Esophagus squamous epithelium (tissue), 5 donors: Measurements from ENCODE around the gene INPP5D. TPM values are rescaled to one million over a fixed set of nuclear protein-coding genes. Genes with fewer than 3 reads are reported as not detected.

Source experiments
- DNase-seq: peaks from one replicate; lab custom pipeline; 2025; lab: John Stamatoyannopoulos, UW
- H3K27ac ChIP-seq, 4 donors: fragments of 200-600 bp; sonication (generic); one replicate each; pipeline ENCODE4 v1.5.1; 2016 to 2019; ENCODE audit warnings: mild to moderate bottlenecking in 1 of 4
- H3K27me3 ChIP-seq, 4 donors: fragments of 200-600 bp; sonication (generic); 1 replicate in 3 of 4; 2 replicates in 1 of 4; pipeline versions ENCODE4 v1.5.1 to v1.6.0; 2017 to 2021; ENCODE audit warnings: antibody characterized with exemption in 1 of 4
- H3K36me3 ChIP-seq, 3 donors: fragments of 200-600 bp; sonication (generic); one replicate each; pipeline ENCODE4 v1.5.1; 2016 to 2019
- H3K4me1 ChIP-seq, 3 donors: fragments of 200-600 bp; sonication (generic); one replicate each; pipeline ENCODE4 v1.5.1; 2017 to 2019
- H3K4me3 ChIP-seq, 4 donors: fragments of 200-600 bp; sonication (generic); 1 replicate in 3 of 4; 2 replicates in 1 of 4; pipeline ENCODE4 v1.5.1; 2016 to 2019; ENCODE audit warnings: mild to moderate bottlenecking in 2 of 4, moderate library complexity in 1 of 4
- H3K9me3 ChIP-seq, 3 donors: fragments of 200-600 bp; sonication (generic); one replicate each; pipeline ENCODE4 v1.5.1; 2016 to 2019
- CTCF ChIP-seq, 6 experiments: fragments of 450-650 bp in 4 of 6; fragments of 200-600 bp in 2 of 6; sonication (generic) in 2 of 6; IDR thresholded peaks; one replicate each; pipeline ENCODE4 v1.5.1; 2016 to 2019; ENCODE audit warnings: antibody characterized with exemption in 6 of 6, mild to moderate bottlenecking in 4 of 6, moderate library complexity in 4 of 6
- POLR2A ChIP-seq, 4 donors: fragments of 450-650 bp; IDR thresholded peaks; one replicate each; pipeline ENCODE4 v1.6.1; 2017; ENCODE audit warnings: antibody characterized with exemption in 4 of 4, mild to moderate bottlenecking in 4 of 4, moderate library complexity in 3 of 4
- WGBS, 2 donors: methylation state at CpG; one replicate each; pipeline ENCODE4 v1.1.5; 2018; 5-methylcytosine and 5-hydroxymethylcytosine counted together
- intact Hi-C: fragments of 100-400 bp; cut with DNase I; formaldehyde crosslinking; loops from one replicate; pipeline ENCODE4 v1.15.0; 2022
- total RNA-seq, 4 donors: library from RNA; depleted of rRNA; stranded (reverse); fragments of >200 nt; gene quantifications; one replicate each; pipeline ENCODE4 v1.1.0, GENCODE V29; 2016
- donor health status: DM: yes; HTN: yes; CAD: no.

INPP5D gene
- total RNA-seq, 4 donors from 2014 or later = 2.2 to 36.0 (median 10.2) TPM

- intact Hi-C loops = no loop called here
- H3K4me1 ChIP-seq = no peaks in the 10 kb centered on the region
- WGBS, 2 donors = 67 to 75% methylated on average over 3 of the region's 3 CpGs
- no peaks in the 10 kb centered on the region for H3K9me3 ChIP-seq
- no peak for TF ChIP-seq POLR2A (IDR thresholded peaks at IDR 0.05)
- no peak for TF ChIP-seq CTCF (IDR thresholded peaks at IDR 0.05)
- no peaks in the 10 kb centered on the region for H3K36me3 ChIP-seq
- H3K27ac ChIP-seq = no peak overlapping the region
- no peaks in the 10 kb centered on the region for H3K27me3 ChIP-seq
- no peak for DNase-seq
- H3K4me3 ChIP-seq = no peak overlapping the region
These were observed 168.2 kb downstream of the INPP5D start for GRCh38 chr2:233228376-233228775.

GRCh38 chr2:233233618-233234230, 173.6 kb downstream of the INPP5D start:
- no peaks in the 10 kb centered on the region for H3K36me3 ChIP-seq

GRCh38 chr2:233234264-233234663, 174.1 kb downstream of the INPP5D start:
- Histone ChIP-seq H3K27ac (no peak overlapping the region), H3K9me3 (no peaks in the 10 kb centered on the region), H3K27me3 (no peaks in the 10 kb centered on the region), H3K4me1 (no peaks in the 10 kb centered on the region), H3K36me3 (no peaks in the 10 kb centered on the region), H3K4me3 (no peak overlapping the region)
- WGBS, 2 donors = 64 to 72% methylated on average over 2 of the region's 2 CpGs
- intact Hi-C loops = loop anchor here (10.0 kb wide), 1 partner anchor 199 kb away; the partner anchor contains the start of gene NEU2
- no peak for TF ChIP-seq POLR2A (IDR thresholded peaks at IDR 0.05)
- no peak for TF ChIP-seq CTCF (IDR thresholded peaks at IDR 0.05)
- no peak for DNase-seq

More at GRCh38 chr2:233233618-233234230, 173.6 kb downstream of the INPP5D start:
- no peak for DNase-seq
- H3K27ac ChIP-seq = no peak overlapping the region
- H3K4me1 ChIP-seq = no peaks in the 10 kb centered on the region
- no peaks in the 10 kb centered on the region for H3K27me3 ChIP-seq
- no peak overlapping the region for H3K4me3 ChIP-seq
- TF ChIP-seq POLR2A (IDR thresholded peaks at IDR 0.05) = no peak
- TF ChIP-seq CTCF (IDR thresholded peaks at IDR 0.05) = no peak
- 56 to 61% methylated on average over 4 of the region's 4 CpGs for WGBS, 2 donors
- no peaks in the 10 kb centered on the region for H3K9me3 ChIP-seq
- intact Hi-C loops = loop anchor here (10.0 kb wide), 1 partner anchor 199 kb away; the partner anchor contains the start of gene NEU2

GRCh38 chr2:233234996-233235395, 174.9 kb downstream of the INPP5D start:
- intact Hi-C loops = loop anchor here (10.0 kb wide), 1 partner anchor 200 kb away; the partner anchor contains the start of gene NEU2
- Histone ChIP-seq H3K4me1 (no peaks in the 10 kb centered on the region), H3K9me3 (no peaks in the 10 kb centered on the region), H3K36me3 (no peaks in the 10 kb centered on the region), H3K27ac (no peak overlapping the region), H3K4me3 (no peak overlapping the region), H3K27me3 (no peaks in the 10 kb centered on the region)
- WGBS, 2 donors = 77 to 86% methylated on average over 3 of the region's 3 CpGs
- DNase-seq = no peak
- TF ChIP-seq POLR2A (IDR thresholded peaks at IDR 0.05) (no peak), CTCF (IDR thresholded peaks at IDR 0.05) (no peak)

- no peaks in the 10 kb centered on the region for H3K36me3 ChIP-seq
- H3K4me1 ChIP-seq = no peaks in the 10 kb centered on the region
- no peaks in the 10 kb centered on the region for H3K27me3 ChIP-seq
- no peak for DNase-seq
- H3K27ac ChIP-seq = no peak overlapping the region
- WGBS, 2 donors = 61 to 79% methylated on average over 7 of the region's 9 CpGs
- no peak overlapping the region for H3K4me3 ChIP-seq
- no peak for TF ChIP-seq POLR2A (IDR thresholded peaks at IDR 0.05)
- no peak for TF ChIP-seq CTCF (IDR thresholded peaks at IDR 0.05)
- intact Hi-C loops = loop anchor here (10.0 kb wide), 1 partner anchor 201 kb away; the partner anchor contains the start of gene NEU2
- H3K9me3 ChIP-seq = no peaks in the 10 kb centered on the region
These were observed 175.8 kb downstream of the INPP5D start for GRCh38 chr2:233235977-233236376.
